ENCODE results near the gene KRT15.

The KRT15 gene

DNA sequence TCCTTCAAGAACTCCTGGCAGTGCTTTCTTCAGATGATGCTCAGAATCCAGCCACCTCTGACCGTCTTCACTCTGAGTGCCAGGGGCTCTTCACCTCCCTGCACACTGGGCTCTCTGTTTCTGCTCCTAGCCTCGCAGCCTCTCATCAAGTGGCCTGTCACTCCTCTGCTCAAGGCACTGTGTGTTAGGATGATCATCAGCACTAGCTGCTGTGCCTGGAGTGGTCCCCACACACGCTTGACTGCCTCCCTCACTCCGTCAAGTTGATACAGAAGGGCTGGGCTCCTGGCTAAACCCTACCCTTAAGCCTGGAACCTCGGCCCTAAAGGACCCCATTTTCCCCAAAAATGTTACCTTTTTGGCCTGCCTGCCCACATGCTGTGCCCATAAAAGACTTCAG, 37.6 kb upstream of the KRT15 start:
- H3K4me3 ChIP-seq (ENCODE audit: low read depth, low read length): no peak overlapping the region
- DNase-seq (ENCODE audit: low read depth): no peak
- TF ChIP-seq, protein P1, sequence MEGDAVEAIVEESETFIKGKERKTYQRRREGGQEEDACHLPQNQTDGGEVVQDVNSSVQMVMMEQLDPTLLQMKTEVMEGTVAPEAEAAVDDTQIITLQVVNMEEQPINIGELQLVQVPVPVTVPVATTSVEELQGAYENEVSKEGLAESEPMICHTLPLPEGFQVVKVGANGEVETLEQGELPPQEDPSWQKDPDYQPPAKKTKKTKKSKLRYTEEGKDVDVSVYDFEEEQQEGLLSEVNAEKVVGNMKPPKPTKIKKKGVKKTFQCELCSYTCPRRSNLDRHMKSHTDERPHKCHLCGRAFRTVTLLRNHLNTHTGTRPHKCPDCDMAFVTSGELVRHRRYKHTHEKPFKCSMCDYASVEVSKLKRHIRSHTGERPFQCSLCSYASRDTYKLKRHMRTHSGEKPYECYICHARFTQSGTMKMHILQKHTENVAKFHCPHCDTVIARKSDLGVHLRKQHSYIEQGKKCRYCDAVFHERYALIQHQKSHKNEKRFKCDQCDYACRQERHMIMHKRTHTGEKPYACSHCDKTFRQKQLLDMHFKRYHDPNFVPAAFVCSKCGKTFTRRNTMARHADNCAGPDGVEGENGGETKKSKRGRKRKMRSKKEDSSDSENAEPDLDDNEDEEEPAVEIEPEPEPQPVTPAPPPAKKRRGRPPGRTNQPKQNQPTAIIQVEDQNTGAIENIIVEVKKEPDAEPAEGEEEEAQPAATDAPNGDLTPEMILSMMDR (IDR thresholded peaks at IDR 0.05; ENCODE audit: control insufficient read depth, extremely low read depth, insufficient read depth): no peak

DNA sequence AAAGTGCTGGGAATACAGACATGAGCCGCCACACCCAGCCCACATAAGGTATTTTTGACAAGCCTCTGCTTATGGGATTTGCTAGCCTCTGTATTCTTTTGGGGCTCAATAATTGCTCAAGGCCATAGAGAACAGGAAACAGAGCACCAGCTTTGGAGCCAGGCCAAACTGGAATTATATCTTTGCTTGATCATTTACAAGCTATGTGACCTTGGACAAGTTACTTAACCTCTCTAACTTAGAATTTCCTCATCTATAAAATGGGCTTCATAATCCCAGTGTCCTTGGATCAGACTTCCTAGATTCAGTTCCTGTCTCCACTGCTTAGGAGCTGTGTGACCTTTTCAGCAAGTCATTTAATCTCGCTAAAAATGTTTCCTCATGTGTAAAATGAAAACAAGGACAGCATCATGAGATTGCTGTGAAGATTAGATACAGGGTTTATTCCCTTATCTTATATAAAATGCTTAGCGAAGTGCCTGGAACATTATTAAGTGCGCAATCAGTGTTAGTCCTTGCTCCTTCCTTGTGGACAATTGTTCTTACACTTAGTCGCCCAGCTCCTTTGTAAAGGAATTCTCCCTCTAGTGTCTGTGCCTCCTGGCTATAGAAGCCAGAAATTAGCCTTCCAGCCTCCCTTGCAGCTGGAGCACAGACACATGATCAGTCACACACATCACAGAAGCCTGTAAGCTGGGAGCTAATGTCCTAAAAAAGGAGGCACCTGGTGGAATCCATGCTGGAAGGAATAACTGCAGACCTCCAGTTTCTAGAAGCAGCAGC, 36.6 kb upstream of the KRT15 start:
- no peak overlapping the region for H3K4me3 ChIP-seq (ENCODE audit: low read depth, low read length)
- TF ChIP-seq, protein P1 (IDR thresholded peaks at IDR 0.05; ENCODE audit: control insufficient read depth, extremely low read depth, insufficient read depth): no peak
- no peak for DNase-seq (ENCODE audit: low read depth)

DNA sequence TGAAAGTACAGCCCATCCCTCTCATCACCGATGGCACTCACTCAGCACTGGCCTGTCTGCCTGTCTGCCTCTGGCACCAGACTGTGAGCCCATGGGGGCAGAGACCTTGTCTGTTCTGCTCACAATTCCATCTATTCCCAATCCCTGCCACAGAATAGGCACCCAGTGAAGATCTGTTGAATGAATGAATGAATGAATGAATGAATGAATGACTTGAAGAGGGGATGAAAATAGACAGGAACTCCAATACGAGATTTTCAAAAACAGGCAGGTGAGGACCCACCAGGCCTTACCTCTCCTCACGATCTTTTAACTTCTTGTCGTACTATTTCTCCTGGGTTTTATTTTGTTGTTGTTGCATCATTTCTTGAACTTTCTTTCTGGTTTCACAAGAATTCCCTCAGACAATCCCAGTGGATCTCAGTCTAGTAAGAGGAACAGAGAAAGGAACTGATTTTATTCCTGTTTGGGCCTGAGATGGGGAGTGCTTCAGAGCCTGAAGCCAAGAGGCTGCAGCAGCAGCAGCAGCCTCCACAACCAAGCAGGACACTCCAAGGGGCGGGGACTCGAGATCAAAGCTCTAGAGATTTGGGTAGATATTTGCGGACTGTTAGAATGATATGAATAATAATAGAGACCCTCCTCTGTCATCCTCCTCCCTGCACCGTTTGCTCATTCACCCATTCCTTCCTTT, 35.4 kb upstream of the KRT15 start:
- no peak for DNase-seq (ENCODE audit: low read depth)
- TF ChIP-seq, protein P1 (IDR thresholded peaks at IDR 0.05; ENCODE audit: control insufficient read depth, extremely low read depth, insufficient read depth): no peak
- H3K4me3 ChIP-seq (ENCODE audit: low read depth, low read length): no peak overlapping the region

DNA sequence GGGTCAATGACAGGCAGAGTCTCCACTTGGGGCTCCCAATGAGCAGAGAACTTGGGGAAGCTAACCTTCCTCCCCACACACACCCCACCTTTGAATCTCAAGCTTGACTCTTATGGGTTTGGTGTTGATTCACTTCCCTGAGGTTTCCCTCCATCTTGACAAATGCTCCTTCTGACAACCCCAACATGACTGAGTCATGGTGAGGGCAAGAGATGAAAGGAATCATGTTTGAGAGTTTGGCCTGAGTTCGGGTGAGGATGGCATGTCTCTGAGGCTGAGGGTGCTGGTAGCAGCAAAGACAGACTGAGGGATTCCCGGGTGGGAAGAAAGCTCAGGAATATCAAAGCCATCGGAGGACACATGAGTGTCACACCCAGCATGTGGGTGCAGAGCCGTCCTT, 34.5 kb upstream of the KRT15 start:
- TF ChIP-seq, protein P1 (IDR thresholded peaks at IDR 0.05; ENCODE audit: control insufficient read depth, extremely low read depth, insufficient read depth): no peak
- no peak for DNase-seq (ENCODE audit: low read depth)
- H3K4me3 ChIP-seq (ENCODE audit: low read depth, low read length): no peak overlapping the region

DNA sequence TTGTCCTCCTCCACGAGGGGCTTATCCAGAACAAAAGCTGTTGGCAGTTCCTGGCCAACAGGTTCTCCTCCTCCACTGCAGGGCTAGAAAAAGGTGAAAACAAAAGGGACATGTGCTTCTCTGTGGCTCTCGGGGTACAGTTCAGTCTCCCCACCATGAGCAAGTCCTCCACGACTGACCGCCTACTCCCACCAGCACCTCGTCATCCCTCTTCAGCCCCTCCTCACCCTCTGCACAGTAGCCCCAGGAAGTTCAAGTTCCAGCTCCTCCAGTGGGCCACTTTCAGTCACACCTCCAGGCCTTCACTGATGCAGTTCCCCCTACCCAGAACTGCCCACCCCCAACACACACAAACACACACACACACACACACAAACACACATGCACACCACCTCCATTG, 33.8 kb upstream of the KRT15 start:
- no peak for DNase-seq (ENCODE audit: low read depth)
- TF ChIP-seq, protein P1 (IDR thresholded peaks at IDR 0.05; ENCODE audit: control insufficient read depth, extremely low read depth, insufficient read depth): no peak

DNA sequence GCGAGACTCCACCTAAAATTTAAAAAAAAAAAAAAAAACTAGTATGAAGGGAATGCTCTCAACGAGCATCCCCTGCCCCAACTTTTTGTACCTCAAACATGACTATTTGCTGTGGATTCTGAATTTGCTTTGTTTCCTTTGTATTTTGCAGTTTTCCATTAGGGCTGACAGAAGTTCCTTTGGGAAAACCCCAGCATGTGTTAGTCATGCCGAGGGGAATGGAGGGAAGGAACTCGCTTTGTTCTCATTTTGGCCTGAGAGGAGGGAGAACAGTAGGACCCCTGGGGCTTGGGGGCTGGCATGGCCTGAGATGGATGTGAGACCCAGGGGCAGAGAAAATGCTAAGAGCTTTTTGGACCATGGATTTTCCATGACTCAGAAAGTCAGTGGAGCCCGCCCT, 32.7 kb upstream of the KRT15 start:
- H3K4me3 ChIP-seq (ENCODE audit: low read depth, low read length): no peak overlapping the region
- TF ChIP-seq, protein P1 (IDR thresholded peaks at IDR 0.05; ENCODE audit: control insufficient read depth, extremely low read depth, insufficient read depth): no peak
- DNase-seq (ENCODE audit: low read depth): no peak

More for the DNA sequence above, 33.8 kb upstream of the KRT15 start:
- no peak overlapping the region for H3K4me3 ChIP-seq (ENCODE audit: low read depth, low read length)
